Cardiac muscle cell (in vitro differentiated cells and primary cell): ENCODE measurements around the gene LDB2. TPM values are rescaled to one million over a fixed set of nuclear protein-coding genes. Genes with fewer than 3 reads are reported as not detected.
A peak's percentile ranks its signal among the peaks of the same experiment; 100 is the strongest.

Source experiments
- DNase-seq, 2 donors: peaks; one replicate each; pipeline versions ENCODE4 v3.0.0 to v3.0.0-alpha.2; 2010 to 2017; ENCODE audit warnings: low read depth in 1 of 2, low spot score in 1 of 2
- H3K27ac ChIP-seq: fragments of 200-600 bp; sonication (generic); 2 replicates; pipeline ENCODE4 v1.5.1; 2016
- H3K27me3 ChIP-seq: fragments of 200-600 bp; sonication (generic); 2 replicates; pipeline ENCODE4 v1.6.0; 2016; ENCODE audit warnings: control low read depth
- H3K36me3 ChIP-seq: fragments of 200-600 bp; sonication (generic); 2 replicates; pipeline ENCODE4 v1.5.1; 2016; ENCODE audit warnings: control low read depth
- H3K4me1 ChIP-seq: fragments of 200-600 bp; sonication (generic); 2 replicates; pipeline ENCODE4 v1.8.1; 2017; ENCODE audit warnings: low read depth, mild to moderate bottlenecking, mixed run types
- H3K4me3 ChIP-seq: fragments of 200-600 bp; sonication (generic); 2 replicates; pipeline ENCODE4 v1.5.1; 2016; ENCODE audit warnings: mild to moderate bottlenecking
- H3K9me3 ChIP-seq: fragments of 200-600 bp; sonication (generic); 2 replicates; pipeline ENCODE4 v1.5.1; 2017; ENCODE audit warnings: low read depth, mild to moderate bottlenecking, control low read depth
- CTCF ChIP-seq: IDR thresholded peaks from 2 replicates; pipeline ENCODE4 v1.5.1; 2012; ENCODE audit warnings: low read depth, mild to moderate bottlenecking, low read length
- polyA plus RNA-seq: library from polyadenylated mRNA; unstranded; fragments of >200 nt; fragmentation: Nextera tagmentation; extraction: Ambion mirVana; gene quantifications from 2 replicates; pipeline ENCODE4 v1.2.1, GENCODE V29; 2016
- total RNA-seq: library from RNA; depleted of rRNA; stranded (reverse); fragments of >200 nt; gene quantifications from 2 replicates; pipeline ENCODE4 v1.2.3, GENCODE V29; 2016

LDB2 gene
- 7.4 and 12.4 TPM in 2 replicates for total RNA-seq
- 10.4 and 13.9 TPM in 2 replicates for polyA plus RNA-seq

GRCh38 chr4:16897991-16898827, at the start of gene LDB2:
TSS of gene LDB2 (minus strand) at chr4:16898645.
- DNase-seq: peak; percentile 83 to 91
- H3K27ac ChIP-seq: peak within 1 kb of the TSS; percentile 50
- H3K36me3 ChIP-seq: no peaks in the 10 kb centered on the region
- H3K9me3 ChIP-seq: no peaks in the 10 kb centered on the region
- TF ChIP-seq CTCF: no peak
- H3K4me1 ChIP-seq: peaks cover 20% of the 10 kb centered on the region
- no peaks in the 10 kb centered on the region for H3K27me3 ChIP-seq
- peak within 1 kb of the TSS; percentile 35 for H3K4me3 ChIP-seq

- Histone ChIP-seq H3K4me3 (no peak overlapping the region), H3K4me1 (no peaks in the 10 kb centered on the region), H3K9me3 (no peaks in the 10 kb centered on the region), H3K36me3 (no peaks in the 10 kb centered on the region), H3K27ac (no peak overlapping the region), H3K27me3 (no peaks in the 10 kb centered on the region)
- no peak for DNase-seq
- no peak for TF ChIP-seq CTCF
Observed at GRCh38 chr4:16942491-16942890, 44.0 kb upstream of the LDB2 start.

GRCh38 chr4:16939178-16939577, 40.7 kb upstream of the LDB2 start:
- no peak overlapping the region for H3K27ac ChIP-seq
- TF ChIP-seq CTCF: no peak
- no peaks in the 10 kb centered on the region for H3K36me3 ChIP-seq
- H3K4me3 ChIP-seq: no peak overlapping the region
- no peaks in the 10 kb centered on the region for H3K4me1 ChIP-seq
- no peak for DNase-seq
- H3K27me3 ChIP-seq: no peaks in the 10 kb centered on the region
- H3K9me3 ChIP-seq: no peaks in the 10 kb centered on the region

GRCh38 chr4:16938512-16939040, 40.1 kb upstream of the LDB2 start:
- DNase-seq: peak in 1 of 2 donors; percentile 7
- Histone ChIP-seq H3K4me3 (no peak overlapping the region), H3K27ac (no peak overlapping the region), H3K27me3 (no peaks in the 10 kb centered on the region), H3K36me3 (no peaks in the 10 kb centered on the region), H3K4me1 (no peaks in the 10 kb centered on the region), H3K9me3 (no peaks in the 10 kb centered on the region)
- no peak for TF ChIP-seq CTCF

GRCh38 chr4:16931339-16932305, 33.2 kb upstream of the LDB2 start:
- H3K4me3 ChIP-seq: no peak overlapping the region
- no peak overlapping the region for H3K27ac ChIP-seq
- no peaks in the 10 kb centered on the region for H3K9me3 ChIP-seq
- H3K27me3 ChIP-seq: no peaks in the 10 kb centered on the region
- no peaks in the 10 kb centered on the region for H3K4me1 ChIP-seq
- TF ChIP-seq CTCF: no peak
- DNase-seq: peak in 1 of 2 donors; percentile 63
- no peaks in the 10 kb centered on the region for H3K36me3 ChIP-seq
